A549 (cell line): ENCODE data around the gene SUOX. TPM values are rescaled to one million over a fixed set of nuclear protein-coding genes. Genes with fewer than 3 reads are reported as not detected.

Experiments
- ATAC-seq, 2 experiments: fragments of 200-7000 bp in 1 of 2; fragments of >200 bp in 1 of 2; cut with Nextera tagmentation in 1 of 2; cut with Tn5 transposase in 1 of 2; 3 replicates each; pipeline versions ENCODE4 v1.8.0 to v1.9.1; 2018 to 2020; ENCODE audit warnings: mild to moderate bottlenecking in 1 of 2, moderate library complexity in 1 of 2
- CTCF ChIA-PET: fragments of 300-600 bp; sonication (Branson Sonifier 250); formaldehyde crosslinking; extraction: SDS; loops from one replicate; lab custom pipeline; 2021; ENCODE audit warnings: antibody characterized with exemption, inconsistent platforms; lab: Yijun Ruan, JAX
- POLR2A ChIA-PET: fragments of 350-600 bp; formaldehyde crosslinking; extraction: SDS; loops from one replicate; lab custom pipeline; 2021; ENCODE audit warnings: antibody characterized with exemption, inconsistent platforms; lab: Yijun Ruan, JAX
- DNase-seq, 2 experiments: peaks; one replicate each; pipeline versions ENCODE4 v3.0.0 to v3.0.0-alpha.2; 2011 to 2016; ENCODE audit warnings: low read depth in 1 of 2, low spot score in 1 of 2
- FAIRE-seq: peaks from 2 replicates; lab custom pipeline; 2011; peaks lifted over from hg19 to GRCh38; lab: Jason Lieb, UNC
- H3K27ac ChIP-seq, 2 experiments: fragments of >200 bp; sonication (Bioruptor Twin); formaldehyde crosslinking; 3 replicates each; pipeline ENCODE4 v1.5.1; 2016 to 2017
- H3K4me1 ChIP-seq: fragments of >200 bp; sonication (Bioruptor Twin); formaldehyde crosslinking; 3 replicates; pipeline ENCODE4 v1.6.1; 2016
- H3K4me2 ChIP-seq: fragments of >200 bp; sonication (Bioruptor Twin); formaldehyde crosslinking; 3 replicates; pipeline ENCODE4 v1.6.1; 2016
- H3K4me3 ChIP-seq: fragments of >200 bp; sonication (Bioruptor Twin); formaldehyde crosslinking; 3 replicates; pipeline ENCODE4 v1.5.1; 2016
- H3K9me3 ChIP-seq: fragments of >200 bp; sonication (Bioruptor Twin); formaldehyde crosslinking; 3 replicates; pipeline ENCODE4 v1.6.1; 2016
- BHLHE40 ChIP-seq: IDR thresholded peaks from 2 replicates; pipeline ENCODE4 v1.6.1; 2012; ENCODE audit warnings: low read depth, low read length, inconsistent platforms
- EP300 ChIP-seq, 2 experiments: fragments of >200 bp; sonication (Bioruptor Twin); formaldehyde crosslinking; IDR thresholded peaks; 2 replicates in 1 of 2; 3 replicates in 1 of 2; pipeline ENCODE4 v1.6.1; 2016 to 2017
- FOSL2 ChIP-seq, 2 experiments: fragments of 450-650 bp in 1 of 2; fragments of >200 bp in 1 of 2; sonication (Bioruptor Twin) in 1 of 2; formaldehyde crosslinking; IDR thresholded peaks; 2 replicates each; pipeline versions ENCODE4 v1.5.0 to v1.6.1; 2016 to 2020; ENCODE audit warnings: mild to moderate bottlenecking in 1 of 2, moderate library complexity in 1 of 2
- HDAC2 ChIP-seq: fragments of 200-600 bp; sonication (generic); IDR thresholded peaks from 2 replicates; pipeline ENCODE4 v1.6.1; 2016
- JUN ChIP-seq, 2 experiments: fragments of >200 bp; sonication (Bioruptor Twin); formaldehyde crosslinking; IDR thresholded peaks; 2 replicates in 1 of 2; 3 replicates in 1 of 2; pipeline ENCODE4 v1.6.1; 2016 to 2017
- KDM5A ChIP-seq: fragments of 200-600 bp; sonication (generic); IDR thresholded peaks from 2 replicates; pipeline ENCODE4 v1.6.1; 2016; ENCODE audit warnings: antibody characterized with exemption, mild to moderate bottlenecking
- NFE2L2 ChIP-seq: fragments of 150-350 bp; conservative IDR thresholded peaks from 2 replicates; pipeline ENCODE4 v1.6.1; 2014; ENCODE audit warnings: low read length
- PBX3 ChIP-seq: IDR thresholded peaks from 2 replicates; pipeline ENCODE4 v1.6.1; 2012
- PHF8 ChIP-seq: fragments of 200-600 bp; sonication (generic); IDR thresholded peaks from 2 replicates; pipeline ENCODE4 v1.6.1; 2016; ENCODE audit warnings: low read depth, mild to moderate bottlenecking, antibody characterized with exemption, moderate library complexity, borderline replicate concordance
- POLR2A ChIP-seq: IDR thresholded peaks from 2 replicates; pipeline ENCODE4 v1.6.1; 2012; ENCODE audit warnings: mild to moderate bottlenecking, low read length
- RFX5 ChIP-seq: fragments of 450-650 bp; IDR thresholded peaks from 2 replicates; pipeline ENCODE4 v1.7.1; 2014; ENCODE audit warnings: antibody characterized with exemption, mild to moderate bottlenecking, moderate library complexity
- TP53 ChIP-seq: fragments of 250-450 bp; sonication (Bioruptor Pico); IDR thresholded peaks from 2 replicates; pipeline ENCODE4 v1.5.0; 2021; ENCODE audit warnings: mild to moderate bottlenecking, moderate library complexity
- USF2 ChIP-seq: fragments of 450-650 bp; IDR thresholded peaks from 2 replicates; pipeline ENCODE4 v1.6.1; 2014; ENCODE audit warnings: antibody characterized with exemption
- WGBS: methylation state at CpG from one replicate; pipeline ENCODE4 v1.1.6; 2017; ENCODE audit errors: missing lambda C conversion rate; 5-methylcytosine and 5-hydroxymethylcytosine counted together
- polyA minus RNA-seq: library from RNA; depleted of rRNA, polyadenylated mRNA; stranded (reverse); fragments of >200 nt; gene quantifications from 2 replicates; pipeline ENCODE4 v1.2.3, GENCODE V29; 2011; rRNA and poly(A)+ RNA removed
- polyA plus RNA-seq, 4 experiments: library from polyadenylated mRNA; depleted of rRNA in 3 of 4; stranded (reverse); fragments of >200 nt; fragmentation: RNase III in 1 of 4; extraction: RNeasy Plus Mini Kit Qiagen cat#74134 plus additional on column Dnase treatment in 1 of 4; gene quantifications; 2 replicates in 3 of 4; 3 replicates in 1 of 4; pipeline ENCODE4 v1.2.3, GENCODE V29; 2011 to 2017
- TF ChIP-seq, protein P1 (sequence below): IDR thresholded peaks from 2 replicates; pipeline ENCODE4 v1.6.1; 2012
- TF ChIP-seq, protein P2 (sequence below): fragments of >200 bp; sonication (Bioruptor Twin); formaldehyde crosslinking; IDR thresholded peaks from 2 replicates; pipeline ENCODE4 v1.6.1; 2016
- TF ChIP-seq, protein P3 (sequence below): IDR thresholded peaks from 2 replicates; pipeline ENCODE4 v1.6.1; 2012; ENCODE audit warnings: low read depth, borderline replicate concordance

Gene SUOX
- polyA plus RNA-seq (2011; rRNA removed) (15.6 and 22.2 TPM in 2 replicates), polyA plus RNA-seq (2017; fragmentation: RNase III; extraction: RNeasy Plus Mini Kit Qiagen cat#74134 plus additional on column Dnase treatment) (10.8 to 13.6 TPM (median 13.5 TPM) in 3 replicates), polyA minus RNA-seq (32.4 and 44.1 TPM in 2 replicates)
- polyA plus RNA-seq (2012; cell fraction: cytosol; rRNA removed) = 15.6 and 18.6 TPM in 2 replicates
- 28.5 and 29.2 TPM in 2 replicates for polyA plus RNA-seq (2012; cell fraction: nucleus; rRNA removed)

- DNase-seq (peak; percentile 96 to 100), FAIRE-seq (peak; percentile 85), ATAC-seq (peak; percentile 99 to 100)
- POLR2A ChIA-PET = interaction anchor here (0.7 to 1.9 kb wide), 7 partner anchors 10 to 179 kb away, joined by 3 to 10 read pairs (median 5); partner anchors contain the start of genes ORMDL2, PA2G4, RAB5B and SARNP
- Histone ChIP-seq H3K9me3 (no peaks in the 10 kb centered on the region), H3K4me3 (peak within 1 kb of the TSS; percentile 67), H3K4me2 (peak within 1 kb of the TSS; percentile 73), H3K27ac (peak within 1 kb of the TSS; percentile 77 to 89), H3K4me1 (peaks cover 17% of the 10 kb centered on the region)
- CTCF ChIA-PET = interaction anchor here (0.7 to 6.1 kb wide), 35 partner anchors 8 to 287 kb away, joined by 3 to 96 read pairs (median 7); partner anchors contain the start of genes DGKA, IKZF4, PA2G4 and RAB5B
- no peak for TF ChIP-seq HDAC2
- TF ChIP-seq POLR2A = peak; percentile 55
- TF ChIP-seq, protein P1, sequence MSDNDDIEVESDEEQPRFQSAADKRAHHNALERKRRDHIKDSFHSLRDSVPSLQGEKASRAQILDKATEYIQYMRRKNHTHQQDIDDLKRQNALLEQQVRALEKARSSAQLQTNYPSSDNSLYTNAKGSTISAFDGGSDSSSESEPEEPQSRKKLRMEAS = 0 out of 2 replicates have a peak, but pooled peaks have one; percentile 22
- TF ChIP-seq RFX5 = peak; percentile 90
- TF ChIP-seq, protein P2, sequence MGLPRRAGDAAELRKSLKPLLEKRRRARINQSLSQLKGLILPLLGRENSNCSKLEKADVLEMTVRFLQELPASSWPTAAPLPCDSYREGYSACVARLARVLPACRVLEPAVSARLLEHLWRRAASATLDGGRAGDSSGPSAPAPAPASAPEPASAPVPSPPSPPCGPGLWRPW = no peak
- peak; percentile 88 for TF ChIP-seq PBX3
- TF ChIP-seq KDM5A = 0 out of 2 replicates have a peak, but pooled peaks have one; percentile 9
- TF ChIP-seq USF2 = no peak
- WGBS = 1% methylated on average over 26 of the region's 27 CpGs
Observed at GRCh38 chr12:55996715-55997534, at the start of gene SUOX. TSS of gene SUOX (plus strand) at chr12:55997276. CDS start at chr12:56002222, 4,946 bp downstream.

DNA sequence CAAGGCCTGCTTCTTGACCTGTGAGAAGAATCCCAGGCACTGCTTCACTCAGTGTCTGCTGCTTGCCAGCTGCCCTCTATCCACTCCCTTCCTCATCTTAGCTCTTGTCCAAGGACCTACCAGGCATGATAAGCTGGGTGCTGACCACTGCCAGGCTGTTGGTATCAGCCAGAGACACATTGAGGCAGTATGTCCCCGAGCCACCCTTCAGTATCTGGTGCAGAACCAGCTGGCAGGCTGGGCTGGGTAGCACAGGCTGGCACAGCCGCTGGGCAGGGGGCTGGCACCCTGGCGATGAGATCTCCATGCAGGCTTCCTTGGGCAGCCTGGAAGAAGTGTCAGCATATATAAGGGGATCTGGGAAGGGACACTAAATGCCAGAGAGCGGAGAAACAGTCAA, 41.7 kb upstream of the SUOX start:
- no peaks in the 10 kb centered on the region for H3K9me3 ChIP-seq
- FAIRE-seq (no peak), ATAC-seq (no peak), DNase-seq (no peak)
- H3K4me2 ChIP-seq = no peak overlapping the region
- WGBS = 83% methylated on average over 2 of the region's 4 CpGs
- ChIA-PET POLR2A (interaction anchor here (1.8 kb wide), 1 partner anchor 19 kb away, joined by 7 read pairs; the partner anchor contains the start of gene RAB5B), CTCF (interaction anchor here (0.6 to 11.5 kb wide), 9 partner anchors 13 to 74 kb away, joined by 3 to 179 read pairs (median 5); partner anchors contain the start of genes RAB5B and SUOX)
- no peak overlapping the region for H3K27ac ChIP-seq
- H3K4me1 ChIP-seq = peaks cover 9% of the 10 kb centered on the region
- TF ChIP-seq TP53 (CRISPR knock-in tag) (no peak), HDAC2 (no peak), NFE2L2 (no peak), EP300 (IDR thresholded peaks at IDR 0.05) (no peak), JUN (IDR thresholded peaks at IDR 0.05) (no peak), BHLHE40 (no peak), PHF8 (no peak), FOSL2 (IDR thresholded peaks at IDR 0.05) (no peak), FOSL2 (CRISPR knock-in tag; IDR thresholded peaks at IDR 0.05) (no peak)
- TF ChIP-seq, protein P3, sequence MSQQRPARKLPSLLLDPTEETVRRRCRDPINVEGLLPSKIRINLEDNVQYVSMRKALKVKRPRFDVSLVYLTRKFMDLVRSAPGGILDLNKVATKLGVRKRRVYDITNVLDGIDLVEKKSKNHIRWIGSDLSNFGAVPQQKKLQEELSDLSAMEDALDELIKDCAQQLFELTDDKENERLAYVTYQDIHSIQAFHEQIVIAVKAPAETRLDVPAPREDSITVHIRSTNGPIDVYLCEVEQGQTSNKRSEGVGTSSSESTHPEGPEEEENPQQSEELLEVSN = no peak
- TF ChIP-seq, protein P1 = no peak
- H3K4me3 ChIP-seq = no peak overlapping the region
